Transverse colon (tissue), 3 donors: ENCODE results near the gene GPI.

ENCODE experiments used
- CTCF ChIP-seq, 5 experiments: fragments of 200-600 bp in 3 of 5; fragments of 450-650 bp in 2 of 5; sonication (generic) in 3 of 5; IDR thresholded peaks; 1 replicate in 2 of 5; 2 replicates in 3 of 5; pipeline ENCODE4 v1.5.1; 2016 to 2017; ENCODE audit warnings: antibody characterized with exemption in 5 of 5, inconsistent platforms in 3 of 5, mild to moderate bottlenecking in 2 of 5, moderate library complexity in 1 of 5
- EP300 ChIP-seq: sonication (generic); formaldehyde crosslinking; IDR thresholded peaks from one replicate; pipeline ENCODE4 v1.6.1; 2017; ENCODE audit warnings: antibody characterized with exemption, low read depth
- POLR2A ChIP-seq: fragments of 450-650 bp; IDR thresholded peaks from one replicate; pipeline ENCODE4 v1.6.1; 2016; ENCODE audit warnings: antibody characterized with exemption, mild to moderate bottlenecking, moderate library complexity

GRCh38 chr19:34428549-34429285, 63.7 kb downstream of the GPI start:
- TF ChIP-seq CTCF (IDR thresholded peaks at IDR 0.05), result peak in 2 of 5 experiments; percentile 4 to 6
- TF ChIP-seq POLR2A, result no peak
- no peak for TF ChIP-seq EP300
